MV-4-11 (cell line): ENCODE results near the gene GABARAPL2.
"Not testable (repeated sequence)": the region's sequence is repeated elsewhere in the genome, so short reads cannot be mapped to it uniquely, and the experiment has no call there.

ENCODE experiments used
- DNase-seq: peaks from one replicate; lab custom pipeline; 2025; lab: John Stamatoyannopoulos, UW

GABARAPL2 gene

GRCh38 chr16:75590920-75591843, 25.0 kb downstream of the GABARAPL2 start:
- no peak for DNase-seq

GRCh38 chr16:75591927-75592326, 25.7 kb downstream of the GABARAPL2 start:
- DNase-seq = not testable (repeated sequence)

GRCh38 chr16:75593308-75593707, 27.1 kb downstream of the GABARAPL2 start:
- DNase-seq = peak; percentile 51

- no peak for DNase-seq
Measured at GRCh38 chr16:75593825-75594820, 27.9 kb downstream of the GABARAPL2 start.

- no peak for DNase-seq
Measured at GRCh38 chr16:75599452-75600277, 33.5 kb downstream of the GABARAPL2 start.

GRCh38 chr16:75603241-75603640, 37.1 kb downstream of the GABARAPL2 start:
- DNase-seq = no peak

GRCh38 chr16:75606507-75606906, 40.3 kb downstream of the GABARAPL2 start:
- no peak for DNase-seq

- no peak for DNase-seq
Measured at GRCh38 chr16:75614066-75614897, 48.1 kb downstream of the GABARAPL2 start.

GRCh38 chr16:75615619-75616018, 49.4 kb downstream of the GABARAPL2 start:
- DNase-seq = no peak

GRCh38 chr16:75616521-75617010, 50.4 kb downstream of the GABARAPL2 start:
- DNase-seq = no peak

GRCh38 chr16:75617121-75617520, 50.9 kb downstream of the GABARAPL2 start:
- no peak for DNase-seq

GRCh38 chr16:75618780-75619179, 52.6 kb downstream of the GABARAPL2 start:
- DNase-seq = no peak

- no peak for DNase-seq
Measured at GRCh38 chr16:75620326-75621169, 54.4 kb downstream of the GABARAPL2 start.

GRCh38 chr16:75621170-75621477, 54.9 kb downstream of the GABARAPL2 start:
- peak; percentile 61 for DNase-seq

GRCh38 chr16:75622761-75623605, 56.8 kb downstream of the GABARAPL2 start, which contains the start of gene ADAT1:
Gene ADAT1, minus strand, starts transcription at chr16:75623281. Its CDS starts 2,482 bp downstream, at chr16:75620799.
- peak; percentile 97 for DNase-seq

- peak; percentile 82 for DNase-seq
Measured at GRCh38 chr16:75624921-75625334, 58.7 kb downstream of the GABARAPL2 start.

GRCh38 chr16:75626806-75627205, 60.6 kb downstream of the GABARAPL2 start:
- no peak for DNase-seq
